Panc1 (cell line): Measurements from ENCODE around the gene STK11IP. TPM values are rescaled to one million over a fixed set of nuclear protein-coding genes. Genes with fewer than 3 reads are reported as not detected.

Source experiments
- ATAC-seq: fragments of 200-7000 bp; cut with Tn5 transposase; 2 replicates; pipeline ENCODE4 v1.9.1; 2020; ENCODE audit warnings: mild to moderate bottlenecking, moderate library complexity
- BruUV-seq: library from RNA; stranded (reverse); fragments of 400-500 nt; replicated peaks from 2 replicates; lab custom pipeline; 2021; lab: Mats Ljungman, UMichigan
- CTCF ChIA-PET: fragments of 300-600 bp; sonication (Branson Sonifier 250); formaldehyde crosslinking; loops from one replicate; lab custom pipeline; 2022; ENCODE audit warnings: antibody characterized with exemption; lab: Charles Lee
- POLR2A ChIA-PET: fragments of 300-600 bp; sonication (Branson Sonifier 250); formaldehyde crosslinking; loops from one replicate; lab custom pipeline; 2022; ENCODE audit warnings: antibody characterized with exemption; lab: Charles Lee
- DNase-seq: peaks from one replicate; pipeline ENCODE4 v3.0.0-alpha.2; 2010; ENCODE audit warnings: low read depth, low spot score
- H3K27ac ChIP-seq: 2 replicates; pipeline ENCODE4 v1.5.1; 2011; ENCODE audit warnings: mild to moderate bottlenecking, low read length, inconsistent platforms
- H3K27me3 ChIP-seq: fragments of 200-500 bp; sonication (Bioruptor generic); 2 replicates; pipeline ENCODE4 v1.6.0; 2014; ENCODE audit warnings: low read length, inconsistent platforms; ENCODE audit not compliant: control insufficient read depth, insufficient read depth
- H3K36me3 ChIP-seq: fragments of 200-500 bp; sonication (Bioruptor generic); 2 replicates; pipeline ENCODE4 v1.5.1; 2014; ENCODE audit warnings: inconsistent platforms, mild to moderate bottlenecking, low read length, moderate library complexity; ENCODE audit not compliant: control insufficient read depth, insufficient read depth
- H3K4me1 ChIP-seq: 2 replicates; pipeline ENCODE4 v1.5.1; 2011; ENCODE audit warnings: inconsistent platforms, mild to moderate bottlenecking, low read length, moderate library complexity; ENCODE audit not compliant: control insufficient read depth, insufficient read depth
- H3K4me3 ChIP-seq, 2 experiments: 2 replicates each; pipeline ENCODE4 v1.5.1; 2011 to 2012; ENCODE audit warnings: low read depth in 2 of 2, low read length in 2 of 2, mild to moderate bottlenecking in 2 of 2, inconsistent platforms in 1 of 2, moderate library complexity in 1 of 2
- H3K9me3 ChIP-seq: fragments of 200-500 bp; sonication (Bioruptor generic); 2 replicates; pipeline ENCODE4 v1.5.1; 2014; ENCODE audit warnings: low read depth, mild to moderate bottlenecking, inconsistent platforms, low read length, moderate library complexity; ENCODE audit not compliant: control insufficient read depth, insufficient read depth
- POLR2AphosphoS5 ChIP-seq: IDR thresholded peaks from 2 replicates; pipeline ENCODE4 v1.6.1; 2012; ENCODE audit warnings: mild to moderate bottlenecking, low read depth, low read length, moderate library complexity
- SIN3A ChIP-seq: IDR thresholded peaks from 2 replicates; pipeline ENCODE4 v1.6.1; 2012; ENCODE audit warnings: low read depth, mild to moderate bottlenecking, low read length, moderate library complexity, borderline replicate concordance; ENCODE audit not compliant: insufficient read depth
- TCF7L2 ChIP-seq: IDR thresholded peaks from 2 replicates; pipeline ENCODE4 v1.6.1; 2011; ENCODE audit warnings: mild to moderate bottlenecking, low read depth, low read length, inconsistent platforms
- in situ Hi-C: cut with HindIII; loops from 2 replicates; pipeline ENCODE4 v1.10.0; 2016; ENCODE audit warnings: low sequenced_read_pairs, low pct_unique_long_range_greater_than_20kb
- intact Hi-C: fragments of 100-400 bp; cut with micrococcal nuclease; formaldehyde crosslinking; loops from one replicate; pipeline ENCODE4 v1.10.0; 2022; ENCODE audit not compliant: unreplicated experiment
- total RNA-seq: library from RNA; stranded (reverse); gene quantifications from one replicate; pipeline ENCODE4 v1.2.1, GENCODE V29; 2021; ENCODE audit not compliant: unreplicated experiment
- TF ChIP-seq, protein P1 (sequence below): fragments of 450-650 bp; IDR thresholded peaks from 2 replicates; pipeline ENCODE4 v1.5.1; 2017; ENCODE audit warnings: mild to moderate bottlenecking
- TF ChIP-seq, protein P2 (sequence below), 2 experiments: IDR thresholded peaks; 2 replicates each; pipeline ENCODE4 v1.6.1; 2011 to 2012; ENCODE audit warnings: low read depth in 2 of 2, control low read depth in 1 of 2, low read length in 1 of 2, mild to moderate bottlenecking in 1 of 2, moderate library complexity in 1 of 2; ENCODE audit not compliant: insufficient read depth in 1 of 2

Gene STK11IP
- total RNA-seq, 1 experiment from 2014 or later, result 48.2 TPM

GRCh38 chr2:219642465-219643083, 44.9 kb downstream of the STK11IP start:
- Histone ChIP-seq H3K9me3 (no peaks in the 10 kb centered on the region), H3K27ac (no peak overlapping the region), H3K4me3 (no peak overlapping the region), H3K4me1 (no peaks in the 10 kb centered on the region; the same call in 1 of the 2 replicates), H3K27me3 (no peaks in the 10 kb centered on the region), H3K36me3 (no peaks in the 10 kb centered on the region)
- ATAC-seq (peak; percentile 95), DNase-seq (peak; percentile 85)
- intact Hi-C loops (loop anchor here (1.0 kb wide), 2 partner anchors 47 to 104 kb away; no protein-coding TSS in a partner anchor), in situ Hi-C loops (no loop called here)
- ChIA-PET CTCF (interaction anchor here (0.6 to 0.7 kb wide), 2 partner anchors 11 to 102 kb away, joined by 3 to 7 read pairs; no protein-coding TSS in a partner anchor), POLR2A (no interaction called here)
- no TSS peak for BruUV-seq
- TF ChIP-seq, protein P1, sequence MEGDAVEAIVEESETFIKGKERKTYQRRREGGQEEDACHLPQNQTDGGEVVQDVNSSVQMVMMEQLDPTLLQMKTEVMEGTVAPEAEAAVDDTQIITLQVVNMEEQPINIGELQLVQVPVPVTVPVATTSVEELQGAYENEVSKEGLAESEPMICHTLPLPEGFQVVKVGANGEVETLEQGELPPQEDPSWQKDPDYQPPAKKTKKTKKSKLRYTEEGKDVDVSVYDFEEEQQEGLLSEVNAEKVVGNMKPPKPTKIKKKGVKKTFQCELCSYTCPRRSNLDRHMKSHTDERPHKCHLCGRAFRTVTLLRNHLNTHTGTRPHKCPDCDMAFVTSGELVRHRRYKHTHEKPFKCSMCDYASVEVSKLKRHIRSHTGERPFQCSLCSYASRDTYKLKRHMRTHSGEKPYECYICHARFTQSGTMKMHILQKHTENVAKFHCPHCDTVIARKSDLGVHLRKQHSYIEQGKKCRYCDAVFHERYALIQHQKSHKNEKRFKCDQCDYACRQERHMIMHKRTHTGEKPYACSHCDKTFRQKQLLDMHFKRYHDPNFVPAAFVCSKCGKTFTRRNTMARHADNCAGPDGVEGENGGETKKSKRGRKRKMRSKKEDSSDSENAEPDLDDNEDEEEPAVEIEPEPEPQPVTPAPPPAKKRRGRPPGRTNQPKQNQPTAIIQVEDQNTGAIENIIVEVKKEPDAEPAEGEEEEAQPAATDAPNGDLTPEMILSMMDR, result peak; percentile 99
- TF ChIP-seq TCF7L2 (peak; percentile 31; the same call in 1 of the 2 replicates), SIN3A (no peak), POLR2AphosphoS5 (peak; percentile 44; the same call in 1 of the 2 replicates)
- TF ChIP-seq, protein P2, sequence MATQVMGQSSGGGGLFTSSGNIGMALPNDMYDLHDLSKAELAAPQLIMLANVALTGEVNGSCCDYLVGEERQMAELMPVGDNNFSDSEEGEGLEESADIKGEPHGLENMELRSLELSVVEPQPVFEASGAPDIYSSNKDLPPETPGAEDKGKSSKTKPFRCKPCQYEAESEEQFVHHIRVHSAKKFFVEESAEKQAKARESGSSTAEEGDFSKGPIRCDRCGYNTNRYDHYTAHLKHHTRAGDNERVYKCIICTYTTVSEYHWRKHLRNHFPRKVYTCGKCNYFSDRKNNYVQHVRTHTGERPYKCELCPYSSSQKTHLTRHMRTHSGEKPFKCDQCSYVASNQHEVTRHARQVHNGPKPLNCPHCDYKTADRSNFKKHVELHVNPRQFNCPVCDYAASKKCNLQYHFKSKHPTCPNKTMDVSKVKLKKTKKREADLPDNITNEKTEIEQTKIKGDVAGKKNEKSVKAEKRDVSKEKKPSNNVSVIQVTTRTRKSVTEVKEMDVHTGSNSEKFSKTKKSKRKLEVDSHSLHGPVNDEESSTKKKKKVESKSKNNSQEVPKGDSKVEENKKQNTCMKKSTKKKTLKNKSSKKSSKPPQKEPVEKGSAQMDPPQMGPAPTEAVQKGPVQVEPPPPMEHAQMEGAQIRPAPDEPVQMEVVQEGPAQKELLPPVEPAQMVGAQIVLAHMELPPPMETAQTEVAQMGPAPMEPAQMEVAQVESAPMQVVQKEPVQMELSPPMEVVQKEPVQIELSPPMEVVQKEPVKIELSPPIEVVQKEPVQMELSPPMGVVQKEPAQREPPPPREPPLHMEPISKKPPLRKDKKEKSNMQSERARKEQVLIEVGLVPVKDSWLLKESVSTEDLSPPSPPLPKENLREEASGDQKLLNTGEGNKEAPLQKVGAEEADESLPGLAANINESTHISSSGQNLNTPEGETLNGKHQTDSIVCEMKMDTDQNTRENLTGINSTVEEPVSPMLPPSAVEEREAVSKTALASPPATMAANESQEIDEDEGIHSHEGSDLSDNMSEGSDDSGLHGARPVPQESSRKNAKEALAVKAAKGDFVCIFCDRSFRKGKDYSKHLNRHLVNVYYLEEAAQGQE (IDR thresholded peaks at IDR 0.05; ENCODE audit: insufficient read depth in 1 of 2, low read depth in 2 of 2, low read length in 1 of 2), result peak in 1 of 2 experiments; percentile 70; a peak in 1 of 4 replicates

- no peak overlapping the region for H3K27ac ChIP-seq
- CTCF ChIA-PET, result interaction anchor here (0.6 to 0.7 kb wide), 3 partner anchors 10 to 197 kb away, joined by 3 to 7 read pairs (median 3); no protein-coding TSS in a partner anchor
- intact Hi-C loops, result no loop called here
These were observed 45.4 kb downstream of the STK11IP start for GRCh38 chr2:219643084-219643473.

More at GRCh38 chr2:219643084-219643473, 45.4 kb downstream of the STK11IP start:
- Histone ChIP-seq H3K27me3 (no peaks in the 10 kb centered on the region), H3K36me3 (no peaks in the 10 kb centered on the region), H3K4me1 (no peaks in the 10 kb centered on the region; the same call in 1 of the 2 replicates), H3K4me3 (no peak overlapping the region), H3K9me3 (no peaks in the 10 kb centered on the region)
- no TSS peak for BruUV-seq
- in situ Hi-C loops, result no loop called here
- DNase-seq, result no peak
- TF ChIP-seq, protein P1, result no peak
- TF ChIP-seq TCF7L2 (no peak), POLR2AphosphoS5 (no peak), SIN3A (no peak)
- TF ChIP-seq, protein P2 (IDR thresholded peaks at IDR 0.05; ENCODE audit: insufficient read depth in 1 of 2, low read depth in 2 of 2, low read length in 1 of 2), result no peak
- ATAC-seq, result no peak
- POLR2A ChIA-PET, result no interaction called here
